ENCODE data around the gene MPDU1. TPM values are rescaled to one million over a fixed set of nuclear protein-coding genes. Genes with fewer than 3 reads are reported as not detected.

The MPDU1 gene
- 10 to 100 TPM; 30.4 to 97.7 (median 74.4) TPM for total RNA-seq

- intact Hi-C loops (cut with DNase I; ENCODE audit: low total_unique reads) = no loop called here
These were observed at the start of gene MPDU1 for GRCh38 chr17:7583253-7584109. Gene MPDU1, plus strand, starts transcription at chr17:7583852. Its CDS starts 11 bp downstream, at chr17:7583863.

GRCh38 chr17:7538050-7538449 is 45.6 kb upstream of the MPDU1 start:
- H3K4me3 ChIP-seq (ENCODE audit: low read depth, poor library complexity, severe bottlenecking) = no peak overlapping the region
- no peak for TF ChIP-seq POLR2A (IDR thresholded peaks at IDR 0.05)
- TF ChIP-seq CTCF (IDR thresholded peaks at IDR 0.05) = no peak
- WGBS, 2 donors = 61 to 83% methylated on average over 3 of the region's 3 CpGs
- no peak for DNase-seq (ENCODE audit: low spot score in 2 of 2)
- intact Hi-C loops (cut with DNase I; ENCODE audit: low total_unique reads) = no loop called here

More at GRCh38 chr17:7583253-7584109, at the start of gene MPDU1:
- DNase-seq (ENCODE audit: low spot score in 2 of 2) = peak; percentile 96 to 99
- peak within 1 kb of the TSS; percentile 31 for H3K4me3 ChIP-seq (ENCODE audit: low read depth, poor library complexity, severe bottlenecking)
- TF ChIP-seq POLR2A (IDR thresholded peaks at IDR 0.05) (no peak), CTCF (IDR thresholded peaks at IDR 0.05) (no peak)
- 11 to 15% methylated on average over 62 to 69 of the region's 69 CpGs for WGBS, 2 donors

- 77 to 81% methylated on average over 11 of the region's 11 CpGs for WGBS, 2 donors
- no peak overlapping the region for H3K4me3 ChIP-seq (ENCODE audit: low read depth, poor library complexity, severe bottlenecking)
- no peak for DNase-seq (ENCODE audit: low spot score in 2 of 2)
- intact Hi-C loops (cut with DNase I; ENCODE audit: low total_unique reads) = no loop called here
- TF ChIP-seq CTCF (IDR thresholded peaks at IDR 0.05) (no peak), POLR2A (IDR thresholded peaks at IDR 0.05) (no peak)
These were observed 44.6 kb upstream of the MPDU1 start for GRCh38 chr17:7538891-7539545.

- intact Hi-C loops (cut with DNase I; ENCODE audit: low total_unique reads) = no loop called here
- H3K4me3 ChIP-seq (ENCODE audit: low read depth, poor library complexity, severe bottlenecking) = no peak overlapping the region
- no peak for TF ChIP-seq CTCF (IDR thresholded peaks at IDR 0.05)
- no peak for TF ChIP-seq POLR2A (IDR thresholded peaks at IDR 0.05)
- DNase-seq (ENCODE audit: low spot score in 2 of 2) = no peak
- WGBS, 2 donors = 91 to 96% methylated on average over 9 of the region's 9 CpGs
These were observed 42.5 kb upstream of the MPDU1 start for GRCh38 chr17:7541074-7541621.

- TF ChIP-seq POLR2A (IDR thresholded peaks at IDR 0.05) = no peak
- DNase-seq (ENCODE audit: low spot score in 2 of 2) = no peak
- intact Hi-C loops (cut with DNase I; ENCODE audit: low total_unique reads) = no loop called here
- WGBS, 2 donors = 62 to 77% methylated on average over 6 of the region's 6 CpGs
- H3K4me3 ChIP-seq (ENCODE audit: low read depth, poor library complexity, severe bottlenecking) = no peak overlapping the region
These were observed 38.7 kb upstream of the MPDU1 start for GRCh38 chr17:7544911-7545310.

Measured in lower leg skin (tissue), 4 donors.